IPS-15b (cell line): Measurements from ENCODE around the gene PHF13.
"Not testable (repeated sequence)": the region's sequence is repeated elsewhere in the genome, so short reads cannot be mapped to it uniquely, and the experiment has no call there.

Experiments used
- H3K27me3 ChIP-seq: one replicate; pipeline ENCODE4 v1.6.1; 2013; ENCODE audit warnings: low read length; ENCODE audit not compliant: control insufficient read depth, insufficient read depth
- H3K36me3 ChIP-seq: one replicate; pipeline ENCODE4 v1.6.1; 2013; ENCODE audit warnings: low read length; ENCODE audit not compliant: control insufficient read depth, insufficient read depth
- H3K4me1 ChIP-seq: one replicate; pipeline ENCODE4 v1.6.1; 2013; ENCODE audit warnings: mild to moderate bottlenecking, low read length; ENCODE audit not compliant: control insufficient read depth, insufficient read depth
- H3K4me3 ChIP-seq: one replicate; pipeline ENCODE4 v1.5.1; 2013; ENCODE audit warnings: low read depth, low read length
- H3K9ac ChIP-seq: one replicate; pipeline ENCODE4 v1.6.1; 2013; ENCODE audit warnings: low read depth, mild to moderate bottlenecking, low read length
- H3K9me3 ChIP-seq: one replicate; pipeline ENCODE4 v1.6.1; 2013; ENCODE audit warnings: mild to moderate bottlenecking, low read length; ENCODE audit not compliant: control insufficient read depth, insufficient read depth

The PHF13 gene

GRCh38 chr1:6627841-6628545 is 14.5 kb downstream of the PHF13 start:
- Histone ChIP-seq H3K36me3 (peaks cover 31% of the 10 kb centered on the region), H3K4me3 (no peak overlapping the region), H3K9me3 (no peaks in the 10 kb centered on the region), H3K27me3 (no peaks in the 10 kb centered on the region), H3K9ac (no peak overlapping the region), H3K4me1 (no peaks in the 10 kb centered on the region)

- Histone ChIP-seq H3K36me3 (peaks cover 32% of the 10 kb centered on the region), H3K9me3 (no peaks in the 10 kb centered on the region), H3K9ac (no peak overlapping the region), H3K4me1 (no peaks in the 10 kb centered on the region), H3K4me3 (no peak overlapping the region), H3K27me3 (no peaks in the 10 kb centered on the region)
These were observed 15.5 kb downstream of the PHF13 start for GRCh38 chr1:6628971-6629479.

DNA sequence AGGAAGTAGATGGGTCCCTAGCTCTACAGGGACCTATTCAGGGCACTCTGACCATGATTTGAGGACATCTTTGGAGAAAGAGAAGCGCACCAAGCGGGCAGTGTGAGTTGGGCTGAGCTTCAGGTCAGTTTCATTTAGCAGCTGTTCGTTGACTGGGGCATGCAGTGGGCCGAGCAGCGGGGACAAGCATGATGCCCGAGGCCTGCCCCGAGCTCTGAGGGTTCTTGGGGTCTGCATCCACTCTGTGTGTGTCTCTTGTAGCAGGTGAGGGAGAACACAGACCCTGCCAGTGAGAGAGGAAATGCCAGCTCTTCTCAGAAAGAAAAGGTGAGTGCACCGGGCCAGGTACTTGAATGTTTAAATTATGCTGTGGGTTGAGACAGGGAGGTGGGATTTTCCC is 16.5 kb downstream of the PHF13 start:
- no peaks in the 10 kb centered on the region for H3K4me1 ChIP-seq
- H3K36me3 ChIP-seq, result peaks cover 41% of the 10 kb centered on the region
- no peak overlapping the region for H3K9ac ChIP-seq

DNA sequence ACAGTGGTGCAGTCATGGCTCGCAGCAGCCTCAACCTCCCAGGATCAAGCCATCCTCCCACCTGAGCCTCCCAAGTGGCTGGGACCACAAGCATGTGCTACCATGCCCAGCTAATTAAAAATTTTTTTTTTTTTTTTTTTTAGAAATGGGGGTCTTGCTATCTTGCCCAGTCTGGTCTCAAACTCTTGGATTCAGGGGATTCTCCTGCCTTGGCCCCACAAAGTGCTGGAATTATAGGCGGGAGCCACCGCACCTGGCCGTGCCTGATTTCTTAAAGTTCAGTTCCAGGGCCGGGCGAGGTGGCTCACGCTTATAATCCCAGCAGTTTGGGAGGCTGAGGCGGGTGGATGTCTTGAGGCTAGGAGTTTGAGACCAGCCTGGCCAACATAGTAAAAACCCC is 17.5 kb downstream of the PHF13 start:
- no peaks in the 10 kb centered on the region for H3K27me3 ChIP-seq
- H3K9ac ChIP-seq, result no peak overlapping the region
- H3K4me3 ChIP-seq, result no peak overlapping the region
- H3K36me3 ChIP-seq, result peaks cover 46% of the 10 kb centered on the region
- H3K4me1 ChIP-seq, result no peaks in the 10 kb centered on the region
- no peaks in the 10 kb centered on the region for H3K9me3 ChIP-seq

More for the DNA sequence above, 16.5 kb downstream of the PHF13 start:
- no peaks in the 10 kb centered on the region for H3K27me3 ChIP-seq
- no peaks in the 10 kb centered on the region for H3K9me3 ChIP-seq
- no peak overlapping the region for H3K4me3 ChIP-seq

DNA sequence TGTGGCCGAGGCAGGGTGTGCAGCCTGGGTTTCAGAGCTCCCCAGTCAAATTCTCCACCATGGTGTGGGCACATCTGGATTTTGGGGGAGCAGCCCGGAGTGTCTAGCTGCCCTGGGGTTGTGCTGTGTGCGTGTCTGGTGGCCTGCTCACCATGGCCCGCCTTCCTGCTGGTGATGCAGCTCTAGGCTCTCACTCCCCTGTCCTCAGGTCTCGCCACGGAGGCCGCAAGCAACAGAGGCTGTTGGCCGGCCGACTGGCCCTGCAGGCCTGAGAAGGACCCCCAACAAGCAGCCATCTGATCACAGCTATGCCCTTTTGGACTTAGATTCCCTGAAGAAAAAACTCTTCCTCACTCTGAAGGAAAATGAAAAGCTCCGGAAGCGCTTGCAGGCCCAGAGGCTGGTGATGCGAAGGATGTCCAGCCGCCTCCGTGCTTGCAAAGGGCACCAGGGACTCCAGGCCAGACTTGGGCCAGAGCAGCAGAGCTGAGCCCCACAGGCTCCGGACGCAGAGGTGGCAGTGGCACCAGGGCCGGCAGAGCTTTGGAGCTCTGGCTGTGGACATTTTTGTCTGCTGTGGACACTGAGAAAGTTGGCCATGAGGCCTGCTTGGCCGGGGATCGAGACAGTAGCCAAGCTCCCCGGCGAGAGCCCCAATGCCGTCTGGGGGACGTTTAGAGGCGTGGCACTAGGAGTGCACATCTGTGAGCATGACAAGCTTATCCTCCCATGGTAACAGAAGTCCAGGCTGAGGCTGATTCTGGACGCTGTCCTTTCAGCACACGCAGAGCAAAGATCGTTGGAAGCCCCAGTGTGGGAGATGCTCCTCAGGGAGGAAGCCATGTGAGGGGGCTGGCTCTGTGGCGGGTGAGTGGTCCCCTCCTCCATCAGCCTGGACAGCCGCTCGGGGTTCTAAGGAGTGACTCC is 19.3 kb downstream of the PHF13 start:
- no peak overlapping the region for H3K4me3 ChIP-seq
- H3K36me3 ChIP-seq, result peaks cover 56% of the 10 kb centered on the region
- H3K9ac ChIP-seq, result no peak overlapping the region
- H3K27me3 ChIP-seq, result no peaks in the 10 kb centered on the region
- no peaks in the 10 kb centered on the region for H3K4me1 ChIP-seq
- H3K9me3 ChIP-seq, result no peaks in the 10 kb centered on the region

DNA sequence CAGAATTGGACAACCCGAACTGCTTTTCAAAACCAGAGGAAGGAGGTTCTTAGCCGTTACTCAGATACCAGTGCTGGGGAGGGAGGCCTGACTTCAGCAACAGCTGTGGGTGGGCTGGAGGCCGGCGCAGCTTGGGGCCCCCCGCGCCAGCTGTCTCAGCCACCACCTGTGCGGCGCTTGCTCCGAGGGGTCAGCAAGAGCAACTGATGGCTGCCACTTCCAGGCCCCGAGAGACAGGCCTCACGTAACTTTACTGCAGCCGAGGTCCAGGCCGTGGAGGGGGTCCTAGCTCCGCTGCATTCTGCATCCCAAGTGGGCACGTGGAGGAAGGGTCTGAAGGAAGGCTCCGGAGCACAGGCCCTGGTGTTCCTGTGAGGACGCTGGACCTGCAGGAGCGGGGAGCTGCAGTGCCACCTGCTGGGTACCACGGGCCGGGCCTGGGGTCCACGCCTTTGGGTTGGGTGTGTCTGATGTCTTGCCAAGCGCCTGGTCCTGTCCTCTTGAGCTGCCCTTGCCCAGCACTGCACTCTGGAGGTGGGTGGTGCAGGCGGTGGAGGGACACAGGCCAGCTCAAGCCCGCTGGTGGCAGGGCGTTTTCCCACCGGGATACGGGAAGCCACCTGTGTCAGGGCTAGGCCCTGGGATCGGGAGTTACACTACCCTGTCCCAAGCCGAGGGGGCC is 21.0 kb downstream of the PHF13 start:
- Histone ChIP-seq H3K27me3 (no peaks in the 10 kb centered on the region), H3K4me1 (no peaks in the 10 kb centered on the region), H3K9me3 (no peaks in the 10 kb centered on the region), H3K9ac (no peak overlapping the region), H3K4me3 (no peak overlapping the region), H3K36me3 (peaks cover 51% of the 10 kb centered on the region)

- H3K9me3 ChIP-seq, result no peaks in the 10 kb centered on the region
- no peaks in the 10 kb centered on the region for H3K27me3 ChIP-seq
- H3K4me1 ChIP-seq, result no peaks in the 10 kb centered on the region
- H3K9ac ChIP-seq, result no peak overlapping the region
- peaks cover 51% of the 10 kb centered on the region for H3K36me3 ChIP-seq
- no peak overlapping the region for H3K4me3 ChIP-seq
These were observed 21.8 kb downstream of the PHF13 start for GRCh38 chr1:6635161-6635909.

- no peaks in the 10 kb centered on the region for H3K9me3 ChIP-seq
- no peaks in the 10 kb centered on the region for H3K27me3 ChIP-seq
- no peak overlapping the region for H3K9ac ChIP-seq
- no peaks in the 10 kb centered on the region for H3K4me1 ChIP-seq
- H3K4me3 ChIP-seq, result no peak overlapping the region
- peaks cover 51% of the 10 kb centered on the region for H3K36me3 ChIP-seq
These were observed 22.6 kb downstream of the PHF13 start for GRCh38 chr1:6635910-6636760.

DNA sequence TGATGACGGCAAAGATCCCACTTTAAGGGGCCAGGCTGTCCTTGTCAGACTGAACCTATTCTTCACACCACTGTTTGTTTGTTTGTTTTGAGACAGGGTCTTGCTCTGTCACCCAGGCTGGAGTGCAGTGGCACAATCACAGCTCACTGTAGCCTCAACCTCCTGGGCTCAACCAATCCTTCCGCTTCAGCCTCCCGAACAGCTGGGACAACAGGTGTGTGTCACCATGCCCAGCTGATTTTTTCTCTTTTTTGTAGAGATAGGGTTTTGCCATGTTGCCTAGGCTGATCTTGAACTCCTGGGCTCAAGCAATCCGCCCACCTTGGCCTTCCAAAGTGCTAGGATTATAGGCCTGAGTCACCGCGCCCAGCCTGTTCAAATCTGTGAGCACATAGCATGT is 23.2 kb downstream of the PHF13 start:
- not testable (repeated sequence) for H3K4me3 ChIP-seq, H3K9ac ChIP-seq, H3K4me1 ChIP-seq, H3K27me3 ChIP-seq, H3K9me3 ChIP-seq
- H3K36me3 ChIP-seq, result peaks cover 51% of the 10 kb centered on the region

- Histone ChIP-seq H3K36me3 (peaks cover 54% of the 10 kb centered on the region), H3K27me3 (no peaks in the 10 kb centered on the region), H3K4me3 (no peak overlapping the region), H3K9ac (no peak overlapping the region), H3K9me3 (no peaks in the 10 kb centered on the region), H3K4me1 (no peaks in the 10 kb centered on the region)
These were observed 24.2 kb downstream of the PHF13 start for GRCh38 chr1:6637770-6638169.
